Mammary epithelial cell (primary cell): ENCODE results near the gene LYST.

Experiments
- EZH2 ChIP-seq: IDR thresholded peaks from 2 replicates; pipeline ENCODE4 v1.6.1; 2012; ENCODE audit warnings: low read length, inconsistent platforms, borderline replicate concordance
- TF ChIP-seq, protein P1 (sequence below), 2 donors: IDR thresholded peaks in 1 of 2; conservative IDR thresholded peaks in 1 of 2; 2 replicates each; pipeline ENCODE4 v1.5.1; 2011 to 2012; ENCODE audit warnings: inconsistent platforms in 2 of 2, low read length in 2 of 2, mild to moderate bottlenecking in 2 of 2, control low read depth in 1 of 2, low read depth in 1 of 2; ENCODE audit not compliant: insufficient read depth in 1 of 2; ENCODE audit errors: extremely low read depth in 1 of 2

DNA sequence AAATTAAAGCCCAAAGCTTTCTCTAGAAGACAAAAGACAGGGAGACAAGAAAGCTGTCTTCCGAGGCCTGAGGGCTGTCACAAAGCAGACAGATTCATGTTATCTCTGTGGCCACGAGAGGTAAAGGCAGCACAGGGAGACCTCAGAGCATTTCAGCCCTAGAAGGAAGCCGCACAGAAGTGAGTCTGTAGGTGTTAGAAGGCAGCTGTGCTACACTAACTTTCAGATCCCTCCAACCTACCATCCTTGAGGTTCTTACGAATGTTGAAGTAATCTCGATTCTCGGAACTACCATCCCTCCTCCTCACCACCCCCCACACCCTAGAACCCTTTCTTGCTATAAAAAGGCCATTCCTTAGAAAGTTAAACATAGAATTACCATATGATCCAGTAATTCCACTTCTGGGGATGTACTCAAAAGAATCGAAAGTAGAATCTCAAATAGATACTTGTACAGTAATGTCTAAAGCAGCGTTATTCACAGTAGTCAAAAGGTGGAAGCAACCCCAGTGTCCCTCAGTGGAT is 21.5 kb upstream of the LYST start:
- TF ChIP-seq, protein P1, sequence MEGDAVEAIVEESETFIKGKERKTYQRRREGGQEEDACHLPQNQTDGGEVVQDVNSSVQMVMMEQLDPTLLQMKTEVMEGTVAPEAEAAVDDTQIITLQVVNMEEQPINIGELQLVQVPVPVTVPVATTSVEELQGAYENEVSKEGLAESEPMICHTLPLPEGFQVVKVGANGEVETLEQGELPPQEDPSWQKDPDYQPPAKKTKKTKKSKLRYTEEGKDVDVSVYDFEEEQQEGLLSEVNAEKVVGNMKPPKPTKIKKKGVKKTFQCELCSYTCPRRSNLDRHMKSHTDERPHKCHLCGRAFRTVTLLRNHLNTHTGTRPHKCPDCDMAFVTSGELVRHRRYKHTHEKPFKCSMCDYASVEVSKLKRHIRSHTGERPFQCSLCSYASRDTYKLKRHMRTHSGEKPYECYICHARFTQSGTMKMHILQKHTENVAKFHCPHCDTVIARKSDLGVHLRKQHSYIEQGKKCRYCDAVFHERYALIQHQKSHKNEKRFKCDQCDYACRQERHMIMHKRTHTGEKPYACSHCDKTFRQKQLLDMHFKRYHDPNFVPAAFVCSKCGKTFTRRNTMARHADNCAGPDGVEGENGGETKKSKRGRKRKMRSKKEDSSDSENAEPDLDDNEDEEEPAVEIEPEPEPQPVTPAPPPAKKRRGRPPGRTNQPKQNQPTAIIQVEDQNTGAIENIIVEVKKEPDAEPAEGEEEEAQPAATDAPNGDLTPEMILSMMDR (conservative IDR thresholded peaks at IDR 0.05 in 1 of 2, IDR thresholded peaks at IDR 0.05 in 1 of 2; ENCODE audit: extremely low read depth in 1 of 2, insufficient read depth in 1 of 2, low read depth in 1 of 2, low read length in 2 of 2) = no peak
- TF ChIP-seq EZH2 = no peak
